Measurements from ENCODE around the gene EXOC4. TPM values are rescaled to one million over a fixed set of nuclear protein-coding genes. Genes with fewer than 3 reads are reported as not detected.

Gene EXOC4
- total and polyA plus RNA-seq, 2 of the 8 experiments (the other 6 are each of a cell fraction or from before 2014, with no cell fraction given), result 27.0 to 67.3 TPM

- H3K27me3 ChIP-seq (replicated peaks in 1 of 4; ENCODE audit: control insufficient read depth in 3 of 4, extremely low read depth in 1 of 4, insufficient read depth in 3 of 4, low read length in 3 of 4), result no peaks in the 10 kb centered on the region
- H3K23ac ChIP-seq (ENCODE audit: insufficient read length), result no peak overlapping the region
- no peak overlapping the region for H2BK120ac ChIP-seq (replicated peaks; ENCODE audit: low read depth, low read length)
- no peak overlapping the region for H4K5ac ChIP-seq (ENCODE audit: insufficient read length, low read depth, low read length)
- H3K4ac ChIP-seq (replicated peaks; ENCODE audit: insufficient read length, low read depth, low read length), result no peak overlapping the region
- no peak overlapping the region for H3K9ac ChIP-seq (replicated peaks in 1 of 4; ENCODE audit: extremely low read depth in 1 of 4, low read depth in 3 of 4, low read length in 3 of 4)
- no peak overlapping the region for H3K27ac ChIP-seq (ENCODE audit: low read depth, low read length)
- no peaks in the 10 kb centered on the region for H3K79me2 ChIP-seq (ENCODE audit: control insufficient read depth in 1 of 2, insufficient read depth in 2 of 2, low read length in 2 of 2)
- H3K18ac ChIP-seq (ENCODE audit: extremely low read depth, low read length), result no peak overlapping the region
- no peak for DNase-seq (ENCODE audit: low read depth in 1 of 2, low spot score in 2 of 2)
- no peak overlapping the region for H4K91ac ChIP-seq (replicated peaks; ENCODE audit: insufficient read length, low read length)
- no peak overlapping the region for H3K56ac ChIP-seq (replicated peaks; ENCODE audit: insufficient read length, low read depth, low read length)
- peaks cover 0 to 7% (median 4%) of the 10 kb centered on the region in 4 experiments; a peak in 4 of 7 replicates for H3K4me1 ChIP-seq (replicated peaks in 1 of 4; ENCODE audit: control insufficient read depth in 3 of 4, insufficient read depth in 4 of 4, low read length in 3 of 4)
- 62% methylated on average over 3 of the region's 3 CpGs; no CpG with 5 or more reads in 1 of the 2 experiments for WGBS, 2 experiments (ENCODE audit: extremely low coverage in 1 of 2, insufficient coverage in 1 of 2, insufficient read length in 1 of 2, insufficient replicate concordance in 2 of 2, low coverage in 1 of 2, low lambda C conversion rate in 2 of 2, missing lambda C conversion rate in 1 of 2)
- no peaks in the 10 kb centered on the region for H3K23me2 ChIP-seq (ENCODE audit: low read depth, low read length)
- H3K14ac ChIP-seq (ENCODE audit: insufficient read length), result no peak overlapping the region
- H3K36me3 ChIP-seq (ENCODE audit: control insufficient read depth in 2 of 4, insufficient read depth in 4 of 4, low read length in 3 of 4), result no peaks in the 10 kb centered on the region
- no peak overlapping the region for H4K8ac ChIP-seq (ENCODE audit: extremely low read depth, insufficient read depth, low read length)
- H2AK5ac ChIP-seq (ENCODE audit: low read depth, low read length), result no peak overlapping the region
- FAIRE-seq, result no peak
- H3K9me3 ChIP-seq (ENCODE audit: insufficient read depth in 2 of 2, low read depth in 1 of 2, low read length in 1 of 2), result no peaks in the 10 kb centered on the region
- no peak overlapping the region for H2AFZ ChIP-seq (ENCODE audit: low read length)
- H3K79me1 ChIP-seq (ENCODE audit: low read depth, low read length), result no peaks in the 10 kb centered on the region
- no peak overlapping the region for H2BK5ac ChIP-seq (ENCODE audit: low read depth, low read length)
- H2BK15ac ChIP-seq (ENCODE audit: low read length), result no peak overlapping the region
- peak overlapping the region; percentile 10 to 24; a peak in 2 of 4 replicates for H3K4me2 ChIP-seq (ENCODE audit: insufficient read depth in 1 of 2, low read depth in 2 of 2, low read length in 2 of 2)
- no peak overlapping the region for H2BK12ac ChIP-seq (ENCODE audit: low read depth, low read length)
- CTCF ChIA-PET (ENCODE audit: partially characterized antibody), result interaction anchor here (1.4 kb wide), 1 partner anchor 8 kb away, joined by 5 read pairs; no protein-coding TSS in a partner anchor
- H2BK20ac ChIP-seq (ENCODE audit: low read length), result no peak overlapping the region
- POLR2A ChIA-PET (ENCODE audit: partially characterized antibody), result no interaction called here
- H4K20me1 ChIP-seq (replicated peaks in 1 of 2; ENCODE audit: control insufficient read depth in 1 of 2, insufficient read depth in 2 of 2, low read length in 2 of 2), result no peaks in the 10 kb centered on the region
- H3K4me3 ChIP-seq (ENCODE audit: extremely low read depth in 1 of 4, insufficient read depth in 2 of 4, low read depth in 3 of 4, low read length in 4 of 4), result no peak overlapping the region; a peak in 1 of 8 replicates
- TF ChIP-seq SP2 (IDR thresholded peaks at IDR 0.05; ENCODE audit: low read length) (no peak), ATF2 (IDR thresholded peaks at IDR 0.05; ENCODE audit: low read length) (no peak), E2F6 (IDR thresholded peaks at IDR 0.05) (no peak), YY1 (IDR thresholded peaks at IDR 0.05; ENCODE audit: low read depth, low read length) (no peak), RNF2 (IDR thresholded peaks at IDR 0.05; ENCODE audit: borderline replicate concordance, low read depth, low read length, missing control alignments, poor library complexity, severe bottlenecking) (no peak), POLR2A (IDR thresholded peaks at IDR 0.05; ENCODE audit: control extremely low read depth in 1 of 2, low read depth in 2 of 2, low read length in 2 of 2) (no peak), ASH2L (IDR thresholded peaks at IDR 0.05; ENCODE audit: low read length) (no peak), SIRT6 (IDR thresholded peaks at IDR 0.05; ENCODE audit: low read length) (no peak), TBP (IDR thresholded peaks at IDR 0.05; ENCODE audit: low read depth, low read length) (no peak), NRF1 (IDR thresholded peaks at IDR 0.05; ENCODE audit: low read depth, low read length) (no peak), MAX (IDR thresholded peaks at IDR 0.05) (no peak), TAF7 (optimal IDR thresholded peaks at IDR 0.05; ENCODE audit: borderline replicate concordance, low read depth, low read length) (no peak), SIX5 (IDR thresholded peaks at IDR 0.05; ENCODE audit: low read depth, low read length) (no peak)
Observed at GRCh38 chr7:133750287-133750686, 497.4 kb downstream of the EXOC4 start.
